ENCODE data around the gene SOSTDC1.
A peak's percentile ranks its signal among the peaks of the same experiment; 100 is the strongest.
"Not testable (repeated sequence)": the region's sequence is repeated elsewhere in the genome, so short reads cannot be mapped to it uniquely, and the experiment has no call there.

Gene SOSTDC1

GRCh38 chr7:16462431-16462889 is 3.1 kb downstream of the SOSTDC1 start:
- DNase-seq (ENCODE audit: low spot score): no peak

GRCh38 chr7:16460789-16461493 is 4.6 kb downstream of the SOSTDC1 start:
- no peak for DNase-seq (ENCODE audit: low spot score)

GRCh38 chr7:16456303-16456702 is 9.2 kb downstream of the SOSTDC1 start:
- not testable (repeated sequence) for DNase-seq (ENCODE audit: low spot score)

- no peak for DNase-seq (ENCODE audit: low spot score)
Measured at GRCh38 chr7:16455591-16455990, 9.9 kb downstream of the SOSTDC1 start.

- no peak for DNase-seq (ENCODE audit: low spot score)
Measured at GRCh38 chr7:16450366-16450765, 15.2 kb downstream of the SOSTDC1 start.

GRCh38 chr7:16447876-16448275 is 17.7 kb downstream of the SOSTDC1 start:
- DNase-seq (ENCODE audit: low spot score): no peak

- no peak for DNase-seq (ENCODE audit: low spot score)
Measured at GRCh38 chr7:16446508-16446907, 19.0 kb downstream of the SOSTDC1 start.

- not testable (repeated sequence) for DNase-seq (ENCODE audit: low spot score)
Measured at GRCh38 chr7:16443871-16444270, 21.7 kb downstream of the SOSTDC1 start.

- no peak for DNase-seq (ENCODE audit: low spot score)
Measured at GRCh38 chr7:16438988-16439387, 26.6 kb downstream of the SOSTDC1 start.

GRCh38 chr7:16436306-16436705 is 29.2 kb downstream of the SOSTDC1 start:
- no peak for DNase-seq (ENCODE audit: low spot score)

- no peak for DNase-seq (ENCODE audit: low spot score)
Measured at GRCh38 chr7:16433568-16434122, 31.9 kb downstream of the SOSTDC1 start.

GRCh38 chr7:16432425-16432731 is 33.2 kb downstream of the SOSTDC1 start:
- DNase-seq (ENCODE audit: low spot score): no peak

- peak; percentile 30 for DNase-seq (ENCODE audit: low spot score)
Measured at GRCh38 chr7:16431646-16432424, 33.7 kb downstream of the SOSTDC1 start.

GRCh38 chr7:16430133-16430532 is 35.4 kb downstream of the SOSTDC1 start:
- DNase-seq (ENCODE audit: low spot score): no peak

- no peak for DNase-seq (ENCODE audit: low spot score)
Measured at GRCh38 chr7:16428672-16429071, 36.9 kb downstream of the SOSTDC1 start.

GRCh38 chr7:16428182-16428581 is 37.4 kb downstream of the SOSTDC1 start:
- DNase-seq (ENCODE audit: low spot score): no peak

- DNase-seq (ENCODE audit: low spot score): no peak
Measured at GRCh38 chr7:16423761-16424160, 41.8 kb downstream of the SOSTDC1 start.

- no peak for DNase-seq (ENCODE audit: low spot score)
Measured at GRCh38 chr7:16422917-16423316, 42.6 kb downstream of the SOSTDC1 start.

- DNase-seq (ENCODE audit: low spot score): no peak
Measured at GRCh38 chr7:16422103-16422435, 43.5 kb downstream of the SOSTDC1 start.

GRCh38 chr7:16421333-16422102 is 44.0 kb downstream of the SOSTDC1 start, which contains the start of gene CRPPA:
TSS of gene CRPPA (minus strand) at chr7:16421538. CDS start at chr7:16421322, 216 bp downstream.
- peak; percentile 63 for DNase-seq (ENCODE audit: low spot score)

- peak; percentile 94 for DNase-seq (ENCODE audit: low spot score)
Measured at GRCh38 chr7:16420649-16421332, 44.7 kb downstream of the SOSTDC1 start.

- DNase-seq (ENCODE audit: low spot score): no peak
Measured at GRCh38 chr7:16420329-16420648, 45.2 kb downstream of the SOSTDC1 start.

Data from AG20443 (cell line).